ENCODE measurements around the gene APBA3.
"Not testable (repeated sequence)": the region's sequence is repeated elsewhere in the genome, so short reads cannot be mapped to it uniquely, and the experiment has no call there.

APBA3 gene

DNA sequence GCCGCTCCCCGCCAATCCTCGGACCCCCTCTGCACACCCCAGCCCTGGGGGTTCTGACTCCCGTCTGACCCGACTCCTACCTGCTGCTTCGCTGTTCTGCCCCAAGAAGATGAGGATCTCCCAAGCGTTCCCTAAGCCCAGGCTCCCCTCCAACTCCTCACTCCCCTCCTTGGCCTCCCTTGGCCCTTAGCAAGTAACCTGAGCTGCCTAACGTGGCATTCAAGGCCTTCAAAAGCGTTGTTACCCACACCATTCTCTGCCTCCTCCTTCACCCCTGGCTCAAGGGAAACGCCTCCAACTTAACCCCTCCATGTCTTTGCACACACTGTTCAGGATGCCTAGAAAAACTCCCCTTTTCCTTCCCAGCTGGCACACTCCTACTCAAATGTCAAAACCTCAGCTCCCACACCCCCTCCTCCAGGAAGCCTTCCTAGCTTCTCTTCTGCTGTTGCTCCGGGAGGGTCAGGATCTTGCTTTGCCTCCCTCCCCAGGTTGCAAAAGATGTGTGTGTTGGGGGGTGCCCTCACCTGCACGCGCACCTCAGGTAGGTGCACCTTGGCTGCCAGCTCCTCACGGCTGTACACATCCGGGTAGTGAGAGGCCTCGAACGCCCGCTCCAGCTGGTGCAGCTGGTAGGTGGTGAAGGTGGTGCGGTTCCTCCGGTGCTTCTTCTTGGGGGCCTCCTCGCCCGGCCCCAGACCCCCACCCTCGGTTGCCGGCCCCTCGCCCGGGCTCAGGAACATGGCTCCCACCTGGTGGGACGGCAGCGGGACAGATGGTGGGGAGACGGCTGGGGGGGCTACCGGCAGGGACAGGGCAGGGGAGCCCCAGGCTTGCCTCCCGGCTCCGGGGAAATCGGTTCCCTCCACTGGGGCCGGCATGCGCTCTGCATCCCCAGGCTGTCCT is 9.8 kb upstream of the APBA3 start:
- Histone ChIP-seq H3K36me3 (ENCODE audit: control insufficient read depth, insufficient read depth, low read length) (peaks cover 34% of the 10 kb centered on the region), H3K9me3 (ENCODE audit: control insufficient read depth, low read length) (no peaks in the 10 kb centered on the region), H3K4me1 (ENCODE audit: control insufficient read depth, insufficient read depth, low read length, poor library complexity, severe bottlenecking) (peaks cover 6% of the 10 kb centered on the region), H3K27ac (ENCODE audit: insufficient read depth, low read length, poor library complexity, severe bottlenecking) (no peak overlapping the region), H3K27me3 (replicated peaks; ENCODE audit: control insufficient read depth, insufficient read depth, low read length, poor library complexity, severe bottlenecking) (no peaks in the 10 kb centered on the region), H3K4me3 (ENCODE audit: insufficient read depth, low read depth, low read length, poor library complexity, severe bottlenecking) (no peak overlapping the region)
- no peak for DNase-seq

DNA sequence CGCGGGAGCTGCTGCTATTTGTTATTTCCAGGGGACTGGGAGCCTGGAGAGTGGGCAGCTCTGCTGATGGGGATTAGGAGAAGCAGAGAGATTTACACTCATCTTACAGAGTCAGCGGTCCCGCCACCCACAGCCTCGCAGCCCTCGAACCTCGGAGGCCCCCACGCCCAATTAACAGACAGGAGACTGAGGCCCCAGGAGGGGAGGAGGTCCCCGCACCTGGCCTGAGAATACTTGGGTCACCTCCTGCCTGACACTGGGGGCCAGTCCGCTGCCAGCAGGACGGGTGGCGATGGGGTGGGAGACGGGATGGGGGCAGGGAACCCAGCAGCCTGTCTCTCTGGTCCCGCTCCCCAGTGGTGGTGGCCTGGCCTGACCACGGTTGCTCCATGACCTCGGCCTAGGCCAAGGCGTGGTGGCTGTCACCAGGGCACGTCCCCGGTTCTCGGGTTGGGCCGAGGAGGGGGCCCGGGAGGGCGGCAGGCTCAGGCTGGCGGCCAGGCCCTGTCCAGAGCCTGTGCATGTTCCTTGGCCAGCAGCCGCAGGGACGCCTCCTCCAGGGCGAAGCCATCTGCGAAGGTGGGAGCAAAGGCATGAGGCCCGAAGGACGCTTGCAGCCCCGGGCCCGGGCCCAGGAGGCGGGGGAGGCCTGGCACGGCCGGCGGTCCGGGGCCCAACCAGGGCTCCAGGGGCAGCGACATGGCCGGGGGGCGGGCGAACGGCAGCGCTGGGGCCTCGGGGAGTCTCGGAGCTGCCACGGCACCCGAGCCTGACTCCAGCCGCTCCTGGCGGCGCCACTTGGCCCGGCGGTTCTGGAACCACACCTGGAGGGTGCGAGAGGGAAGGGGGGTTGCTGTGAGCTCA is 8.9 kb upstream of the APBA3 start:
- no peaks in the 10 kb centered on the region for H3K9me3 ChIP-seq (ENCODE audit: control insufficient read depth, low read length)
- no peak overlapping the region for H3K4me3 ChIP-seq (ENCODE audit: insufficient read depth, low read depth, low read length, poor library complexity, severe bottlenecking)

DNA sequence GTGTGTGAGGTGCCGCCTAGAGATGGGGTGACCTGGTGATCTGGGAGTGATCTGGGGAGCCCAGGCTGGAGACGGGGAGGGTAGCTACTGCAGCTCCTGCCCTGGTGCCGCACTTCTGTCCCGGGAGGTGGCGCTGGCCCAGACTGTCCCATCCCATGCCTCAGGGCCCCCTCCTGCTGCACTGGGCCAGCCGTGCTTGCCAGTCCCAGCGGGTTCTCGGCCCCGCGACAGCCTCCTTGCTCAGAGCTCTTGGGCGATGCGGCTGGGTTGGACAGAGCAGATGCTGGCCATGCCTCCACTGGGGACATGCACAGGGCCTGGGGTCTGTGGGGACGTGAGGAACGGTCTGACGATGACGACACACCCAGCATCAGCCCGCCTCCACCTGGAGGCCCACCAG is 8.0 kb upstream of the APBA3 start:
- H3K27ac ChIP-seq (ENCODE audit: insufficient read depth, low read length, poor library complexity, severe bottlenecking), result no peak overlapping the region
- H3K9me3 ChIP-seq (ENCODE audit: control insufficient read depth, low read length), result no peaks in the 10 kb centered on the region
- H3K4me1 ChIP-seq (ENCODE audit: control insufficient read depth, insufficient read depth, low read length, poor library complexity, severe bottlenecking), result peaks cover 6% of the 10 kb centered on the region
- H3K4me3 ChIP-seq (ENCODE audit: insufficient read depth, low read depth, low read length, poor library complexity, severe bottlenecking), result no peak overlapping the region
- peaks cover 40% of the 10 kb centered on the region for H3K36me3 ChIP-seq (ENCODE audit: control insufficient read depth, insufficient read depth, low read length)
- DNase-seq, result no peak
- no peaks in the 10 kb centered on the region for H3K27me3 ChIP-seq (replicated peaks; ENCODE audit: control insufficient read depth, insufficient read depth, low read length, poor library complexity, severe bottlenecking)

More for the DNA sequence above, 8.9 kb upstream of the APBA3 start:
- no peaks in the 10 kb centered on the region for H3K27me3 ChIP-seq (replicated peaks; ENCODE audit: control insufficient read depth, insufficient read depth, low read length, poor library complexity, severe bottlenecking)
- no peak overlapping the region for H3K27ac ChIP-seq (ENCODE audit: insufficient read depth, low read length, poor library complexity, severe bottlenecking)
- peaks cover 6% of the 10 kb centered on the region for H3K4me1 ChIP-seq (ENCODE audit: control insufficient read depth, insufficient read depth, low read length, poor library complexity, severe bottlenecking)
- DNase-seq, result no peak
- peaks cover 35% of the 10 kb centered on the region for H3K36me3 ChIP-seq (ENCODE audit: control insufficient read depth, insufficient read depth, low read length)

DNA sequence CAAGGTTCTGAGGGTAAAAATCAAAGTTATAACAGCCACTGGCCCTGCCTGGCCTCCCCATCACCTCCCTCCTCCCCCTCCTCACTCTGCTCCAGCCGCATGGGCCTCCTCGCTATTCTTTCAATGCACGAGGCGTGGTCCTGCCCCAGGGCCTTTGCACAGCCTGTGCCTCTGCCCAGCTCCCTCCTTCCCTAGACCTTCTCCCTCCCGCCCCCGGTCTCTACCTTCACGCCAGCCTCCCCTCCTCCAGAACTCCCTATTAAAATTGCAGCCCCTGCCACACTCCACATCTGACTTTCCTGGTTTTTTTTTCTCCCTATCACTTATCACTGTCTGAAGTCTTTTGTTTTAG is 7.2 kb upstream of the APBA3 start:
- H3K4me3 ChIP-seq (ENCODE audit: insufficient read depth, low read depth, low read length, poor library complexity, severe bottlenecking), result no peak overlapping the region
- no peaks in the 10 kb centered on the region for H3K27me3 ChIP-seq (replicated peaks; ENCODE audit: control insufficient read depth, insufficient read depth, low read length, poor library complexity, severe bottlenecking)
- H3K36me3 ChIP-seq (ENCODE audit: control insufficient read depth, insufficient read depth, low read length), result peaks cover 40% of the 10 kb centered on the region
- no peak for DNase-seq
- no peaks in the 10 kb centered on the region for H3K9me3 ChIP-seq (ENCODE audit: control insufficient read depth, low read length)
- no peak overlapping the region for H3K27ac ChIP-seq (ENCODE audit: insufficient read depth, low read length, poor library complexity, severe bottlenecking)
- peaks cover 6% of the 10 kb centered on the region for H3K4me1 ChIP-seq (ENCODE audit: control insufficient read depth, insufficient read depth, low read length, poor library complexity, severe bottlenecking)

DNA sequence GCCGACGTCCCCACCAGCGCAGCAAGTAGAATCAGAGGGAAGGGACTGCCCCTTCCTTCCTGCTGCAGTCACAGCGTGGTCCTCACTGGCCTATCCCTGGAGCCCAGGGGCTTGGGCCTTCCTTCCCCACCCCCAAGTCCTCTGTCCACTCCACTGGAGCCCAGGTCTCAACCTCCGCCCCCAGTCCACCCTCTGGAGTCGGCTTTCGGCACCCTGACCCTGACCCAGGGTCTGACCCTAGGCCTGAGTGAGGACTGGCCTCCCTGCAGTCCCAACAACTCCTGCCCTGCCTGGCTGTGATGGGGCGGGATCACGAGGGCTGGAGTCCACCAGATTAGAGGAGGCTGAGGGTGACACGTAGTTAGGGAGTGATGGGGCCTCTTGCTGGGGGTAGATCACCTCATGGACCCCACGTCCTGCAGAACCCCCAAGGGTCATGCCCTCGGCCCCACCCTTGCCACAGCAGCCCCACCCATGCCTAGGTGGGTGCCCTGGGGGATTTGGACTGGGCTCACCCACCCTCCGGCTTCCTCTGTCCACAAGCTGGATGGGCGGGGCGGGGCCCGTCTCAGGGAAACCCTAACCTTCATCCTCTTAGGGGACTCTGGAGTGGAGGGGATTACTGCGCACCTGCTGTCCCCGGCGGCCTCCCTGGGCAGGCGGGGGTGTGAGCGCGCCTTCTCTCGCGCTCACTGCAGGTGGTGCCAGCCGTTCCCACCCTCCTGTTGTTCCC is 6.7 kb upstream of the APBA3 start:
- H3K36me3 ChIP-seq (ENCODE audit: control insufficient read depth, insufficient read depth, low read length), result peaks cover 40% of the 10 kb centered on the region
- no peak overlapping the region for H3K27ac ChIP-seq (ENCODE audit: insufficient read depth, low read length, poor library complexity, severe bottlenecking)
- no peaks in the 10 kb centered on the region for H3K9me3 ChIP-seq (ENCODE audit: control insufficient read depth, low read length)
- no peaks in the 10 kb centered on the region for H3K27me3 ChIP-seq (replicated peaks; ENCODE audit: control insufficient read depth, insufficient read depth, low read length, poor library complexity, severe bottlenecking)
- no peak overlapping the region for H3K4me3 ChIP-seq (ENCODE audit: insufficient read depth, low read depth, low read length, poor library complexity, severe bottlenecking)
- H3K4me1 ChIP-seq (ENCODE audit: control insufficient read depth, insufficient read depth, low read length, poor library complexity, severe bottlenecking), result peaks cover 9% of the 10 kb centered on the region
- no peak for DNase-seq

DNA sequence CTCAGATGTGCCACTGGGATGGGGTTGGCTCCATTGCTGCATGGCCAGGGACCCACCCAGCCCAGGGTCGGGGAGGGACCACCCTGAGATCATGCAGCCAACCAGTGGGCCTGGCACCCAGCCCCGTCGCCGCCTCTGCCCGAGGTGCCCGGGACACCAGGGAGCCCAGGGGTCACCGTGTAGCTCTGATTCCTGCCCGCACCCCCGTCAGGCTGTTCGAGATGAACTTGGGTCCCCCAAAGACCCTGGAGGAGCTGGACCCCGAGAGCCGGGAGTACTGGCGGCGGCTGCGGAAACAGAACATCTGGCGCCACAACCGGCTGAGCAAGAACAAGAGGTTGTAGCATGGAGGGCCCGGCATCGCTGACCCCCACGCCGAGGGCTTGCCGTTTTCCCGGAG is 5.6 kb upstream of the APBA3 start:
- Histone ChIP-seq H3K4me3 (ENCODE audit: insufficient read depth, low read depth, low read length, poor library complexity, severe bottlenecking) (no peak overlapping the region), H3K36me3 (ENCODE audit: control insufficient read depth, insufficient read depth, low read length) (peaks cover 40% of the 10 kb centered on the region), H3K4me1 (ENCODE audit: control insufficient read depth, insufficient read depth, low read length, poor library complexity, severe bottlenecking) (peaks cover 12% of the 10 kb centered on the region), H3K27me3 (replicated peaks; ENCODE audit: control insufficient read depth, insufficient read depth, low read length, poor library complexity, severe bottlenecking) (no peaks in the 10 kb centered on the region), H3K27ac (ENCODE audit: insufficient read depth, low read length, poor library complexity, severe bottlenecking) (no peak overlapping the region), H3K9me3 (ENCODE audit: control insufficient read depth, low read length) (no peaks in the 10 kb centered on the region)
- no peak for DNase-seq

DNA sequence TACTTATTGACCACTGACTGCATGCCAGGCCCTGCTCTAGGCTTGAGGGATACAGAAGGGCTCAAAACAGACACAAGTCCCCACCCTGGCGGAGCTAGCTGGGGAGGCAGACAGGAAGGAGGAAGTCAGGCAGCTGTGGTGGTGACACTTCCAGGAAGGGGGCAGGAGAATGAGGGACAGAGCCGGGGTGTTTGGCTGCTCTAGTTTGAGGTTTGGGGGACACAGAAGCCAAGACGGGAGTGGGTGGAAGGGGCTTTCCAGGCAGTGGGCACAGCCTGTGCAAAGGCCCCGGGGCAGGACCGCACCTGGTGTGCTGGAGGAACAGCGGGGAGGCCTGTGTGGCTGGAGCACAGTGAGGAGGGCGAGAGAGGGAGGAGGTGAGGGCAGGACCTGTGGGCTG is 5.0 kb upstream of the APBA3 start:
- H3K4me3 ChIP-seq (ENCODE audit: insufficient read depth, low read depth, low read length, poor library complexity, severe bottlenecking), result no peak overlapping the region
- H3K4me1 ChIP-seq (ENCODE audit: control insufficient read depth, insufficient read depth, low read length, poor library complexity, severe bottlenecking), result peaks cover 16% of the 10 kb centered on the region
- H3K27me3 ChIP-seq (replicated peaks; ENCODE audit: control insufficient read depth, insufficient read depth, low read length, poor library complexity, severe bottlenecking), result no peaks in the 10 kb centered on the region
- no peaks in the 10 kb centered on the region for H3K9me3 ChIP-seq (ENCODE audit: control insufficient read depth, low read length)
- DNase-seq, result no peak
- H3K27ac ChIP-seq (ENCODE audit: insufficient read depth, low read length, poor library complexity, severe bottlenecking), result no peak overlapping the region
- H3K36me3 ChIP-seq (ENCODE audit: control insufficient read depth, insufficient read depth, low read length), result peaks cover 40% of the 10 kb centered on the region

DNA sequence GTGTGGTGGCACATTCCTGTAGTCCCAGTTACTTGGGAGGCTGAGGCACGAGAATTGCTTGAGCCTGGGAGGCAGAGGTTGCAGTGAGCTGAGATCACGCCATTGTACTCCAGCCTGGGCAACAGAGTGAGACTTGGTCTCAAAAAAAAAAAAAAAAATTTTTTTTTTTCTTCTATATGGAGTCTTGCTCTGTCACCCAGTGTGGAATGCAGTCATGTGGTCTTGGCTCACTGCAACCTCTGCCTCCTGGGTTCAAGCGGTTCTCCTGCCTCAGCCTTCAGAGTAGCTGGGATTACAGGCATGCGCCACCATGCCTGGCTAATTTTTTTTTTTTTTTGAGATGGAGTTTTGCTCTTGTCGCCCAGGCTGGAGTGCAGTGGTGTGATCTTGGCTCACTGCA is 4.3 kb upstream of the APBA3 start:
- not testable (repeated sequence) for H3K27ac ChIP-seq (ENCODE audit: insufficient read depth, low read length, poor library complexity, severe bottlenecking); H3K27me3 ChIP-seq (replicated peaks; ENCODE audit: control insufficient read depth, insufficient read depth, low read length, poor library complexity, severe bottlenecking); H3K9me3 ChIP-seq (ENCODE audit: control insufficient read depth, low read length); DNase-seq; H3K4me3 ChIP-seq (ENCODE audit: insufficient read depth, low read depth, low read length, poor library complexity, severe bottlenecking)
- Histone ChIP-seq H3K36me3 (ENCODE audit: control insufficient read depth, insufficient read depth, low read length) (peaks cover 40% of the 10 kb centered on the region), H3K4me1 (ENCODE audit: control insufficient read depth, insufficient read depth, low read length, poor library complexity, severe bottlenecking) (peaks cover 24% of the 10 kb centered on the region)

DNA sequence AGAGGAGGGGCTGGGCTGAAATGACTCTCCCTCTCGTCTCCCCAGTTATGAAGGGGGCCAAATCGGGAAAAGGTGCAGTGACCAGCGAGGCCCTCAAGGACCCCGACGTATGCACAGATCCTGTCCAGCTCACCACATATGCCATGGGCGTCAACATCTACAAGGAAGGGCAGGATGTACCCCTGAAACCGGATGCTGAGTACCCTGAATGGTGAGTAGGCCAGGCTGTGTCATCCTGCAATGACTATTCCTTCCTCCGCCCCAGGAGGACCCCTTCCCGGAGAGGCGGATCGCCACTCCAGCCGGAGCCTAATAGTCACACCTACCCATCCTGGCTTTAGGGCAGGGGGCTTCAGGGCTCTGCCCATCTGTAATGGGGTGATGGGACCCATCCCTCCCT is 3.6 kb upstream of the APBA3 start:
- H3K27me3 ChIP-seq (replicated peaks; ENCODE audit: control insufficient read depth, insufficient read depth, low read length, poor library complexity, severe bottlenecking), result no peaks in the 10 kb centered on the region
- peaks cover 29% of the 10 kb centered on the region for H3K4me1 ChIP-seq (ENCODE audit: control insufficient read depth, insufficient read depth, low read length, poor library complexity, severe bottlenecking)
- no peak overlapping the region for H3K4me3 ChIP-seq (ENCODE audit: insufficient read depth, low read depth, low read length, poor library complexity, severe bottlenecking)
- DNase-seq, result no peak
- H3K27ac ChIP-seq (ENCODE audit: insufficient read depth, low read length, poor library complexity, severe bottlenecking), result no peak overlapping the region
- H3K9me3 ChIP-seq (ENCODE audit: control insufficient read depth, low read length), result no peaks in the 10 kb centered on the region
- peaks cover 40% of the 10 kb centered on the region for H3K36me3 ChIP-seq (ENCODE audit: control insufficient read depth, insufficient read depth, low read length)

Measured in effector memory CD4-positive, alpha-beta T cell (primary cell).